ENCODE data around the gene ESRRG. TPM values are rescaled to one million over a fixed set of nuclear protein-coding genes. Genes with fewer than 3 reads are reported as not detected.

The ESRRG gene
- total and polyA plus RNA-seq, 2 experiments from 2014 or later, result 1.2 to 1.7 TPM

DNA sequence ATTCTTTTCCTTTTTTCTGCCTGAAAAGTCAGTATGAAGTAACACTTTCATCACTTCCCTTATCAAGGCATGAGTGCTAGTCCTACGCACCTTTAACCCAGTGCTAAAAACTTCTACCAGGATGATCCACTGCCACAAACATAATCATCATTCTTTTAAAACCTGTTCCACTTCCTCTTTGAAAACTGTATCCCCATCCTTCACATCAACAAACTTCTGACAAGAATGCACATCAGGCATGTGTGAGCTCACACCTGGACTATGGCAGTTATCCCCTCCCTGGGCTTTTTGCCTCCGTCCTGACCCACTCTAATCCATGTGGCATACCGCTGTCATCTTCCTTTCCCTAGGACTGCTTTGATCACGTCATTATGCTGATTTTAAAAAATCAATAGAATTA is 70.2 kb downstream of the ESRRG start:
- Histone ChIP-seq H3F3A (replicated peaks; ENCODE audit: low read depth) (no peaks in the 10 kb centered on the region), H3K27ac (ENCODE audit: low read depth) (no peak overlapping the region), H3K4me1 (ENCODE audit: insufficient read depth) (peaks cover 7% of the 10 kb centered on the region), H3K27me3 (ENCODE audit: insufficient read depth) (no peaks in the 10 kb centered on the region), H3K4me3 (no peak overlapping the region), H3K36me3 (ENCODE audit: insufficient read depth) (no peaks in the 10 kb centered on the region), H4K20me1 (replicated peaks; ENCODE audit: insufficient read depth) (no peaks in the 10 kb centered on the region), H3K9me2 (ENCODE audit: insufficient read depth) (no peaks in the 10 kb centered on the region; the same call in 1 of the 2 replicates), H2AFZ (no peak overlapping the region), H3K4me2 (no peak overlapping the region), H3K79me2 (replicated peaks; ENCODE audit: insufficient read depth) (no peaks in the 10 kb centered on the region)
- no peak for ATAC-seq
- Mint-ChIP-seq H3K36me3 (ENCODE audit: low read depth) (no peaks in the 10 kb centered on the region), H3K9me3 (no peaks in the 10 kb centered on the region), H3K27ac (no peak overlapping the region), H3K4me1 (peaks cover 6% of the 10 kb centered on the region; the same call in 2 of the 3 replicates), H3K4me3 (no peak overlapping the region), H3K27me3 (ENCODE audit: insufficient read depth, low read depth, poor library complexity) (peaks cover 4% of the 10 kb centered on the region)
- TF ChIP-seq CREB1 (CRISPR knock-in tag; IDR thresholded peaks at IDR 0.05; ENCODE audit: low read depth) (no peak), STAT1 (IDR thresholded peaks at IDR 0.05; ENCODE audit: unreplicated experiment) (no peak)
- DNase-seq (ENCODE audit: low spot score), result no peak

DNA sequence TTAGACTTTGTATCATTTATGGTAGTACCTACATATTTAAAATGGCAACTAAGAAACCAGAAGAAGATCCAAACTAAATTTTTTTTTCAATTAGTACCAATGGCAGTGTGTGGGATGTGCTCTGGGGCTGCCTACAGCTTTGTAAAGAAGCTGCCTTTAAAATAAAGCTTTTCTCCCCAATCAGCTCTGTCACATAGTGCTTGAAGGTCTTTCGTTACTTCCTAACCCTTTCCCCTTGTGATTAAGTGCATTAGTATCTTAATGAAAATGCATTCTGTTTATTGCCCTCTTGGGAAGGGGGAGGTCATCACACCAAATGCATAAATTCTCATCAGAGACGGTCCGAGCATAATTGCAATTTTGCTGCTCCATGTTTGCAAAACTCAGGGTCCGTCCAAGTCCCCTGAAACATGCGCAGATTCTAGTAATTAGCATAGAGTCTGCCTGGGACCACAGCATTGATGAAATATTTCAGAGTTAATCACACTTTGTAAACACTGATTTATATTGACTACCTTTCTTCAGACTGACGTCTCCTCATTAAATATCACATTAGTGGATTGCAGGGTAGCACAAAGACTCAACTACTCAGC is 71.3 kb downstream of the ESRRG start:
- no peak for DNase-seq (ENCODE audit: low spot score)
- Histone ChIP-seq H3K9me2 (ENCODE audit: insufficient read depth) (no peaks in the 10 kb centered on the region; the same call in 1 of the 2 replicates), H3K79me2 (replicated peaks; ENCODE audit: insufficient read depth) (no peaks in the 10 kb centered on the region), H3K4me1 (ENCODE audit: insufficient read depth) (peaks cover 7% of the 10 kb centered on the region), H3K4me3 (no peak overlapping the region), H2AFZ (no peak overlapping the region), H3K4me2 (0 out of 2 replicates have a peak overlapping the region, but pooled peaks have one; percentile 18), H3F3A (replicated peaks; ENCODE audit: low read depth) (no peaks in the 10 kb centered on the region), H3K27me3 (ENCODE audit: insufficient read depth) (no peaks in the 10 kb centered on the region), H3K36me3 (ENCODE audit: insufficient read depth) (no peaks in the 10 kb centered on the region), H4K20me1 (replicated peaks; ENCODE audit: insufficient read depth) (no peaks in the 10 kb centered on the region), H3K27ac (ENCODE audit: low read depth) (no peak overlapping the region)
- Mint-ChIP-seq H3K27ac (no peak overlapping the region), H3K27me3 (ENCODE audit: insufficient read depth, low read depth, poor library complexity) (peaks cover 4% of the 10 kb centered on the region), H3K9me3 (no peaks in the 10 kb centered on the region), H3K4me1 (peaks cover 6% of the 10 kb centered on the region; the same call in 2 of the 3 replicates), H3K36me3 (ENCODE audit: low read depth) (no peaks in the 10 kb centered on the region), H3K4me3 (no peak overlapping the region)
- ATAC-seq, result no peak
- TF ChIP-seq STAT1 (IDR thresholded peaks at IDR 0.05; ENCODE audit: unreplicated experiment) (no peak), EZH2 (IDR thresholded peaks at IDR 0.05; ENCODE audit: low read depth, unreplicated experiment) (no peak), NANOG (IDR thresholded peaks at IDR 0.05; ENCODE audit: borderline replicate concordance) (no peak), ZNF114 (CRISPR knock-in tag; IDR thresholded peaks at IDR 0.05) (no peak), ZNF331 (CRISPR knock-in tag; IDR thresholded peaks at IDR 0.05; ENCODE audit: low read depth) (no peak), JUNB (IDR thresholded peaks at IDR 0.05; ENCODE audit: unreplicated experiment) (no peak), EZH2phosphoT487 (IDR thresholded peaks at IDR 0.05; ENCODE audit: unreplicated experiment) (no peak), CREB1 (CRISPR knock-in tag; IDR thresholded peaks at IDR 0.05; ENCODE audit: low read depth) (no peak)
- TF ChIP-seq, protein P1, sequence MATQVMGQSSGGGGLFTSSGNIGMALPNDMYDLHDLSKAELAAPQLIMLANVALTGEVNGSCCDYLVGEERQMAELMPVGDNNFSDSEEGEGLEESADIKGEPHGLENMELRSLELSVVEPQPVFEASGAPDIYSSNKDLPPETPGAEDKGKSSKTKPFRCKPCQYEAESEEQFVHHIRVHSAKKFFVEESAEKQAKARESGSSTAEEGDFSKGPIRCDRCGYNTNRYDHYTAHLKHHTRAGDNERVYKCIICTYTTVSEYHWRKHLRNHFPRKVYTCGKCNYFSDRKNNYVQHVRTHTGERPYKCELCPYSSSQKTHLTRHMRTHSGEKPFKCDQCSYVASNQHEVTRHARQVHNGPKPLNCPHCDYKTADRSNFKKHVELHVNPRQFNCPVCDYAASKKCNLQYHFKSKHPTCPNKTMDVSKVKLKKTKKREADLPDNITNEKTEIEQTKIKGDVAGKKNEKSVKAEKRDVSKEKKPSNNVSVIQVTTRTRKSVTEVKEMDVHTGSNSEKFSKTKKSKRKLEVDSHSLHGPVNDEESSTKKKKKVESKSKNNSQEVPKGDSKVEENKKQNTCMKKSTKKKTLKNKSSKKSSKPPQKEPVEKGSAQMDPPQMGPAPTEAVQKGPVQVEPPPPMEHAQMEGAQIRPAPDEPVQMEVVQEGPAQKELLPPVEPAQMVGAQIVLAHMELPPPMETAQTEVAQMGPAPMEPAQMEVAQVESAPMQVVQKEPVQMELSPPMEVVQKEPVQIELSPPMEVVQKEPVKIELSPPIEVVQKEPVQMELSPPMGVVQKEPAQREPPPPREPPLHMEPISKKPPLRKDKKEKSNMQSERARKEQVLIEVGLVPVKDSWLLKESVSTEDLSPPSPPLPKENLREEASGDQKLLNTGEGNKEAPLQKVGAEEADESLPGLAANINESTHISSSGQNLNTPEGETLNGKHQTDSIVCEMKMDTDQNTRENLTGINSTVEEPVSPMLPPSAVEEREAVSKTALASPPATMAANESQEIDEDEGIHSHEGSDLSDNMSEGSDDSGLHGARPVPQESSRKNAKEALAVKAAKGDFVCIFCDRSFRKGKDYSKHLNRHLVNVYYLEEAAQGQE (IDR thresholded peaks at IDR 0.05; ENCODE audit: unreplicated experiment), result no peak
- TF ChIP-seq, protein P2, sequence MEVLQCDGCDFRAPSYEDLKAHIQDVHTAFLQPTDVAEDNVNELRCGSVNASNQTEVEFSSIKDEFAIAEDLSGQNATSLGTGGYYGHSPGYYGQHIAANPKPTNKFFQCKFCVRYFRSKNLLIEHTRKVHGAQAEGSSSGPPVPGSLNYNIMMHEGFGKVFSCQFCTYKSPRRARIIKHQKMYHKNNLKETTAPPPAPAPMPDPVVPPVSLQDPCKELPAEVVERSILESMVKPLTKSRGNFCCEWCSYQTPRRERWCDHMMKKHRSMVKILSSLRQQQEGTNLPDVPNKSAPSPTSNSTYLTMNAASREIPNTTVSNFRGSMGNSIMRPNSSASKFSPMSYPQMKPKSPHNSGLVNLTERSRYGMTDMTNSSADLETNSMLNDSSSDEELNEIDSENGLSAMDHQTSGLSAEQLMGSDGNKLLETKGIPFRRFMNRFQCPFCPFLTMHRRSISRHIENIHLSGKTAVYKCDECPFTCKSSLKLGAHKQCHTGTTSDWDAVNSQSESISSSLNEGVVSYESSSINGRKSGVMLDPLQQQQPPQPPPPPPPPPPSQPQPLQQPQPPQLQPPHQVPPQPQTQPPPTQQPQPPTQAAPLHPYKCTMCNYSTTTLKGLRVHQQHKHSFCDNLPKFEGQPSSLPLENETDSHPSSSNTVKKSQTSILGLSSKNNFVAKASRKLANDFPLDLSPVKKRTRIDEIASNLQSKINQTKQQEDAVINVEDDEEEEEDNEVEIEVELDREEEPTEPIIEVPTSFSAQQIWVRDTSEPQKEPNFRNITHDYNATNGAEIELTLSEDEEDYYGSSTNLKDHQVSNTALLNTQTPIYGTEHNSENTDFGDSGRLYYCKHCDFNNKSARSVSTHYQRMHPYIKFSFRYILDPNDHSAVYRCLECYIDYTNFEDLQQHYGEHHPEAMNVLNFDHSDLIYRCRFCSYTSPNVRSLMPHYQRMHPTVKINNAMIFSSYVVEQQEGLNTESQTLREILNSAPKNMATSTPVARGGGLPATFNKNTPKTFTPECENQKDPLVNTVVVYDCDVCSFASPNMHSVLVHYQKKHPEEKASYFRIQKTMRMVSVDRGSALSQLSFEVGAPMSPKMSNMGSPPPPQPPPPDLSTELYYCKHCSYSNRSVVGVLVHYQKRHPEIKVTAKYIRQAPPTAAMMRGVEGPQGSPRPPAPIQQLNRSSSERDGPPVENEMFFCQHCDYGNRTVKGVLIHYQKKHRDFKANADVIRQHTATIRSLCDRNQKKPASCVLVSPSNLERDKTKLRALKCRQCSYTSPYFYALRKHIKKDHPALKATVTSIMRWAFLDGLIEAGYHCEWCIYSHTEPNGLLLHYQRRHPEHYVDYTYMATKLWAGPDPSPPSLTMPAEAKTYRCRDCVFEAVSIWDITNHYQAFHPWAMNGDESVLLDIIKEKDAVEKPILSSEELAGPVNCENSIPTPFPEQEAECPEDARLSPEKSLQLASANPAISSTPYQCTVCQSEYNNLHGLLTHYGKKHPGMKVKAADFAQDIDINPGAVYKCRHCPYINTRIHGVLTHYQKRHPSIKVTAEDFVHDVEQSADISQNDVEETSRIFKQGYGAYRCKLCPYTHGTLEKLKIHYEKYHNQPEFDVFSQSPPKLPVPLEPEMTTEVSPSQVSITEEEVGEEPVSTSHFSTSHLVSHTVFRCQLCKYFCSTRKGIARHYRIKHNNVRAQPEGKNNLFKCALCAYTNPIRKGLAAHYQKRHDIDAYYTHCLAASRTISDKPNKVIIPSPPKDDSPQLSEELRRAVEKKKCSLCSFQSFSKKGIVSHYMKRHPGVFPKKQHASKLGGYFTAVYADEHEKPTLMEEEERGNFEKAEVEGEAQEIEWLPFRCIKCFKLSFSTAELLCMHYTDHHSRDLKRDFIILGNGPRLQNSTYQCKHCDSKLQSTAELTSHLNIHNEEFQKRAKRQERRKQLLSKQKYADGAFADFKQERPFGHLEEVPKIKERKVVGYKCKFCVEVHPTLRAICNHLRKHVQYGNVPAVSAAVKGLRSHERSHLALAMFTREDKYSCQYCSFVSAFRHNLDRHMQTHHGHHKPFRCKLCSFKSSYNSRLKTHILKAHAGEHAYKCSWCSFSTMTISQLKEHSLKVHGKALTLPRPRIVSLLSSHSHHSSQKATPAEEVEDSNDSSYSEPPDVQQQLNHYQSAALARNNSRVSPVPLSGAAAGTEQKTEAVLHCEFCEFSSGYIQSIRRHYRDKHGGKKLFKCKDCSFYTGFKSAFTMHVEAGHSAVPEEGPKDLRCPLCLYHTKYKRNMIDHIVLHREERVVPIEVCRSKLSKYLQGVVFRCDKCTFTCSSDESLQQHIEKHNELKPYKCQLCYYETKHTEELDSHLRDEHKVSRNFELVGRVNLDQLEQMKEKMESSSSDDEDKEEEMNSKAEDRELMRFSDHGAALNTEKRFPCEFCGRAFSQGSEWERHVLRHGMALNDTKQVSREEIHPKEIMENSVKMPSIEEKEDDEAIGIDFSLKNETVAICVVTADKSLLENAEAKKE (CRISPR knock-in tag; IDR thresholded peaks at IDR 0.05), result no peak
- TF ChIP-seq, protein P3, sequence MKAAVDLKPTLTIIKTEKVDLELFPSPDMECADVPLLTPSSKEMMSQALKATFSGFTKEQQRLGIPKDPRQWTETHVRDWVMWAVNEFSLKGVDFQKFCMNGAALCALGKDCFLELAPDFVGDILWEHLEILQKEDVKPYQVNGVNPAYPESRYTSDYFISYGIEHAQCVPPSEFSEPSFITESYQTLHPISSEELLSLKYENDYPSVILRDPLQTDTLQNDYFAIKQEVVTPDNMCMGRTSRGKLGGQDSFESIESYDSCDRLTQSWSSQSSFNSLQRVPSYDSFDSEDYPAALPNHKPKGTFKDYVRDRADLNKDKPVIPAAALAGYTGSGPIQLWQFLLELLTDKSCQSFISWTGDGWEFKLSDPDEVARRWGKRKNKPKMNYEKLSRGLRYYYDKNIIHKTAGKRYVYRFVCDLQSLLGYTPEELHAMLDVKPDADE (IDR thresholded peaks at IDR 0.05), result no peak

Data from GM23338 (cell line).